Measurements from ENCODE around the gene PALM.

The PALM gene

DNA sequence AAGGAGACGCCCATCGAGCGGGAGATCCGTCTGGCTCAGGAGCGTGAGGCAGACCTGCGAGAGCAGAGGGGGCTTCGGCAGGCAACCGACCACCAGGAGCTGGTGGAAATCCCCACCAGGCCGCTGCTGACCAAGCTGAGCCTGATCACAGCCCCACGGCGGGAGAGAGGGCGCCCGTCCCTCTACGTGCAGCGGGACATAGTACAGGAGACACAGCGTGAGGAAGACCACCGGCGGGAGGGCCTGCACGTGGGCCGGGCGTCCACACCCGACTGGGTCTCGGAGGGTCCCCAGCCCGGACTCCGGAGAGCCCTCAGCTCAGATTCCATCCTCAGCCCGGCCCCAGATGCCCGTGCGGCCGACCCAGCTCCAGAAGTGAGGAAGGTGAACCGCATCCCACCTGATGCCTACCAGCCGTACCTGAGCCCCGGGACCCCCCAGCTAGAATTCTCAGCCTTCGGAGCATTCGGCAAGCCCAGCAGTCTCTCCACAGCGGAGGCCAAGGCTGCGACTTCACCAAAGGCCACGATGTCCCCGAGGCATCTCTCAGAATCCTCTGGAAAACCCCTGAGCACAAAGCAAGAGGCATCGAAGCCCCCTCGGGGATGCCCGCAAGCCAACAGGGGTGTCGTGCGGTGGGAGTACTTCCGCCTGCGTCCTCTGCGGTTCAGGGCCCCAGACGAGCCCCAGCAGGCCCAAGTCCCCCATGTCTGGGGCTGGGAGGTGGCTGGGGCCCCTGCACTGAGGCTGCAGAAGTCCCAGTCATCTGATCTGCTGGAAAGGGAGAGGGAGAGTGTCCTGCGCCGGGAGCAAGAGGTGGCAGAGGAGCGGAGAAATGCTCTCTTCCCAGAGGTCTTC lies 49.3 kb downstream of the PALM start:
- H3K36me3 ChIP-seq (ENCODE audit: insufficient read depth, low read length): no peaks in the 10 kb centered on the region
- H3K79me2 ChIP-seq (ENCODE audit: insufficient read depth, low read length): no peaks in the 10 kb centered on the region
- H3K27me3 ChIP-seq (ENCODE audit: insufficient read depth, low read length): no peaks in the 10 kb centered on the region; the same call in 1 of the 2 replicates
- no peak overlapping the region for H3K27ac ChIP-seq (ENCODE audit: low read depth, low read length, poor library complexity, severe bottlenecking)
- H3K4me1 ChIP-seq (ENCODE audit: insufficient read depth, low read length, severe bottlenecking): no peaks in the 10 kb centered on the region
- no peaks in the 10 kb centered on the region for H3F3A ChIP-seq (ENCODE audit: insufficient read depth, low read length)
- H3K9me3 ChIP-seq (ENCODE audit: low read length): peaks cover 6% of the 10 kb centered on the region; the same call in 1 of the 2 replicates
- H4K20me1 ChIP-seq (ENCODE audit: insufficient read depth, low read length): no peaks in the 10 kb centered on the region
- H3K9ac ChIP-seq (ENCODE audit: low read length): no peak overlapping the region
- H3K4me3 ChIP-seq (ENCODE audit: low read depth, low read length, poor library complexity, severe bottlenecking): no peak overlapping the region
- H2AFZ ChIP-seq (ENCODE audit: low read length): no peak overlapping the region
- no peak overlapping the region for H3K4me2 ChIP-seq (ENCODE audit: low read length)
- TF ChIP-seq CTCF (IDR thresholded peaks at IDR 0.05; ENCODE audit: low read length) (no peak), EZH2 (IDR thresholded peaks at IDR 0.05; ENCODE audit: borderline replicate concordance, low read length) (no peak)
- no peaks in the 10 kb centered on the region for H3K9me2 ChIP-seq (ENCODE audit: low read depth, low read length)

GRCh38 chr19:763181-763580 lies 54.4 kb downstream of the PALM start:
- H3K9me2 ChIP-seq (ENCODE audit: low read depth, low read length): no peaks in the 10 kb centered on the region
- H3K9me3 ChIP-seq (ENCODE audit: low read length): peaks cover 5% of the 10 kb centered on the region; the same call in 1 of the 2 replicates
- no peak overlapping the region for H2AFZ ChIP-seq (ENCODE audit: low read length)
- no peaks in the 10 kb centered on the region; the same call in 1 of the 2 replicates for H3K27me3 ChIP-seq (ENCODE audit: insufficient read depth, low read length)
- TF ChIP-seq EZH2 (IDR thresholded peaks at IDR 0.05; ENCODE audit: borderline replicate concordance, low read length) (no peak), CTCF (IDR thresholded peaks at IDR 0.05; ENCODE audit: low read length) (no peak)
- H3K36me3 ChIP-seq (ENCODE audit: insufficient read depth, low read length): no peaks in the 10 kb centered on the region
- no peaks in the 10 kb centered on the region for H3K4me1 ChIP-seq (ENCODE audit: insufficient read depth, low read length, severe bottlenecking)
- no peaks in the 10 kb centered on the region for H4K20me1 ChIP-seq (ENCODE audit: insufficient read depth, low read length)
- H3K79me2 ChIP-seq (ENCODE audit: insufficient read depth, low read length): no peaks in the 10 kb centered on the region
- H3K9ac ChIP-seq (ENCODE audit: low read length): no peak overlapping the region
- H3K4me2 ChIP-seq (ENCODE audit: low read length): no peak overlapping the region
- H3K4me3 ChIP-seq (ENCODE audit: low read depth, low read length, poor library complexity, severe bottlenecking): no peak overlapping the region
- H3K27ac ChIP-seq (ENCODE audit: low read depth, low read length, poor library complexity, severe bottlenecking): no peak overlapping the region
- H3F3A ChIP-seq (ENCODE audit: insufficient read depth, low read length): no peaks in the 10 kb centered on the region

DNA sequence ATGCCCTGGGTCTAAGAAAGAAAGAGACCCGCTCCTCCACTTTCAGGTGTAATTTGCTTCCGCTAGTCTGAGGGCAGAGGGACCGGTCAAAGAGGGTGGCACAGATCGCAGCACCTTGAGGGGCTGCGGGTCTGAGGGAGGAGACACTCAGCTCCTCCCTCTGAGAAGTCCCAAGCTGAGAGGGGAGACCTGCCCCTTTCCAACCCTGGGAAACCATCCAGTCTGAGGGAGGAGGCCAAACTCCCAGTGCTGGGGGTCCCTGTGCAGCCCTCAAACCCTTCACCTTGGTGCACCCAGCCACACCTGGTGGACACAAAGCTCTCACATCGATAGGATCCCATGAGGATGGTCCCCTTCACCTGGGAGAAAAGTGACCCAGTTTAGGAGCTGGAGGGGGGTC lies 55.1 kb downstream of the PALM start:
- H3K9ac ChIP-seq (ENCODE audit: low read length): no peak overlapping the region
- no peaks in the 10 kb centered on the region for H3K9me2 ChIP-seq (ENCODE audit: low read depth, low read length)
- no peaks in the 10 kb centered on the region for H3K27me3 ChIP-seq (ENCODE audit: insufficient read depth, low read length)
- H3K4me3 ChIP-seq (ENCODE audit: low read depth, low read length, poor library complexity, severe bottlenecking): no peak overlapping the region
- H3F3A ChIP-seq (ENCODE audit: insufficient read depth, low read length): no peaks in the 10 kb centered on the region
- H3K4me2 ChIP-seq (ENCODE audit: low read length): no peak overlapping the region
- TF ChIP-seq EZH2 (IDR thresholded peaks at IDR 0.05; ENCODE audit: borderline replicate concordance, low read length): no peak
- TF ChIP-seq CTCF (IDR thresholded peaks at IDR 0.05; ENCODE audit: low read length): no peak
- no peaks in the 10 kb centered on the region for H3K36me3 ChIP-seq (ENCODE audit: insufficient read depth, low read length)
- H3K9me3 ChIP-seq (ENCODE audit: low read length): no peaks in the 10 kb centered on the region
- H4K20me1 ChIP-seq (ENCODE audit: insufficient read depth, low read length): no peaks in the 10 kb centered on the region
- no peaks in the 10 kb centered on the region for H3K79me2 ChIP-seq (ENCODE audit: insufficient read depth, low read length)
- H3K4me1 ChIP-seq (ENCODE audit: insufficient read depth, low read length, severe bottlenecking): no peaks in the 10 kb centered on the region
- no peak overlapping the region for H2AFZ ChIP-seq (ENCODE audit: low read length)
- no peak overlapping the region for H3K27ac ChIP-seq (ENCODE audit: low read depth, low read length, poor library complexity, severe bottlenecking)

Measured in OCI-LY1 (cell line).